Measurements from ENCODE around the gene VWA5B1.

DNA sequence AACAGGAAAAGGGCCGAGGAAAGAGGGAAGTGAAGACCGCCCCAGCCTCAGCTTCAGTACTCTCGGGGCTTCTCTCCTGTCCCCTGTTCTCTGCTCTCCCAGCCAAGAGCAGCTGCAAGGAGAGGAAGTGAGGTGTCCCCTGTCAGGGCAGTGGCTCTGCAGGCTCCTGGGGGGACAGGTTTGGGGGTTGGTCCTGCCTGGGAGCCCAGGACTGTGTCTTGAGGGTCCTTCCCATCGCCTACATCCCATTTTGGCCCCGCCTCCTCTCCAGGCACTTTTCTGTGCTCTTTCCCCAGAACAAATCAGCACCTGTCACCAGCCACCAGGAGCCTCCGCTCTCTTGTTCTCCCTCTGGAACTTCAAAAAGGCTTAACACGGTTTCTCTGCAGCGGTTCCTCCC lies 82.6 kb downstream of the VWA5B1 start:
- no peak for TF ChIP-seq POLR2A (IDR thresholded peaks at IDR 0.05)
- TF ChIP-seq, protein P1, sequence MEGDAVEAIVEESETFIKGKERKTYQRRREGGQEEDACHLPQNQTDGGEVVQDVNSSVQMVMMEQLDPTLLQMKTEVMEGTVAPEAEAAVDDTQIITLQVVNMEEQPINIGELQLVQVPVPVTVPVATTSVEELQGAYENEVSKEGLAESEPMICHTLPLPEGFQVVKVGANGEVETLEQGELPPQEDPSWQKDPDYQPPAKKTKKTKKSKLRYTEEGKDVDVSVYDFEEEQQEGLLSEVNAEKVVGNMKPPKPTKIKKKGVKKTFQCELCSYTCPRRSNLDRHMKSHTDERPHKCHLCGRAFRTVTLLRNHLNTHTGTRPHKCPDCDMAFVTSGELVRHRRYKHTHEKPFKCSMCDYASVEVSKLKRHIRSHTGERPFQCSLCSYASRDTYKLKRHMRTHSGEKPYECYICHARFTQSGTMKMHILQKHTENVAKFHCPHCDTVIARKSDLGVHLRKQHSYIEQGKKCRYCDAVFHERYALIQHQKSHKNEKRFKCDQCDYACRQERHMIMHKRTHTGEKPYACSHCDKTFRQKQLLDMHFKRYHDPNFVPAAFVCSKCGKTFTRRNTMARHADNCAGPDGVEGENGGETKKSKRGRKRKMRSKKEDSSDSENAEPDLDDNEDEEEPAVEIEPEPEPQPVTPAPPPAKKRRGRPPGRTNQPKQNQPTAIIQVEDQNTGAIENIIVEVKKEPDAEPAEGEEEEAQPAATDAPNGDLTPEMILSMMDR (IDR thresholded peaks at IDR 0.05): no peak

Measured in prostate gland (tissue), 2 donors.